A673 (cell line): ENCODE data around the gene OR52N4. TPM values are rescaled to one million over a fixed set of nuclear protein-coding genes. Genes with fewer than 3 reads are reported as not detected.
"Not testable (repeated sequence)": the region's sequence is repeated elsewhere in the genome, so short reads cannot be mapped to it uniquely, and the experiment has no call there.

ENCODE experiments used
- BruUV-seq: library from RNA; stranded (reverse); fragments of 400-500 nt; replicated peaks from 2 replicates; lab custom pipeline; 2021; lab: Mats Ljungman, UMichigan
- CTCF ChIA-PET: fragments of 300-600 bp; sonication (Branson Sonifier 250); formaldehyde crosslinking; loops from one replicate; lab custom pipeline; 2022; ENCODE audit warnings: antibody characterized with exemption; lab: Charles Lee
- POLR2A ChIA-PET: fragments of 300-600 bp; sonication (Branson Sonifier 250); formaldehyde crosslinking; loops from one replicate; lab custom pipeline; 2022; ENCODE audit warnings: antibody characterized with exemption; ENCODE audit not compliant: low non-redundant PET; lab: Charles Lee
- DNase-seq: peaks from one replicate; pipeline ENCODE4 v3.0.0-alpha.2; 2015; ENCODE audit warnings: low spot score
- H3K27ac ChIP-seq: fragments of 200-600 bp; sonication (generic); 2 replicates; pipeline ENCODE4 v1.5.1; 2016; ENCODE audit warnings: mixed run types, low read depth, mild to moderate bottlenecking, mixed read lengths, antibody characterized with exemption, low read length; ENCODE audit not compliant: poor library complexity, severe bottlenecking
- H3K27me3 ChIP-seq: fragments of 200-600 bp; sonication (generic); replicated peaks from 2 replicates; pipeline ENCODE4 v1.6.1; 2017; ENCODE audit warnings: mixed run types, low read depth, mild to moderate bottlenecking, mixed read lengths, antibody characterized with exemption, low read length; ENCODE audit not compliant: insufficient read depth, poor library complexity
- H3K36me3 ChIP-seq: fragments of 200-600 bp; sonication (generic); 2 replicates; pipeline ENCODE4 v1.6.1; 2016; ENCODE audit warnings: mixed run types, mild to moderate bottlenecking, mixed read lengths, antibody characterized with exemption, low read length; ENCODE audit not compliant: insufficient read depth, poor library complexity, severe bottlenecking
- H3K4me1 ChIP-seq: fragments of 200-600 bp; sonication (generic); 2 replicates; pipeline ENCODE4 v1.6.1; 2017; ENCODE audit warnings: mixed run types, mild to moderate bottlenecking, mixed read lengths, antibody characterized with exemption, low read length; ENCODE audit not compliant: insufficient read depth, poor library complexity, severe bottlenecking
- H3K4me3 ChIP-seq: fragments of 200-600 bp; sonication (generic); 2 replicates; pipeline ENCODE4 v1.5.1; 2016; ENCODE audit warnings: low read depth, mixed run types, mild to moderate bottlenecking, mixed read lengths, low read length; ENCODE audit not compliant: poor library complexity, severe bottlenecking
- H3K9me3 ChIP-seq: fragments of 200-600 bp; sonication (generic); 2 replicates; pipeline ENCODE4 v1.6.1; 2016; ENCODE audit warnings: mixed run types, low read depth, mild to moderate bottlenecking, mixed read lengths, antibody characterized with exemption, low read length; ENCODE audit not compliant: poor library complexity, severe bottlenecking
- EZH2 ChIP-seq: fragments of 200-600 bp; sonication (generic); IDR thresholded peaks from 2 replicates; pipeline ENCODE4 v1.6.1; 2017; ENCODE audit warnings: borderline replicate concordance, low read depth, mild to moderate bottlenecking, mixed read lengths, antibody characterized with exemption, low read length; ENCODE audit not compliant: poor library complexity, severe bottlenecking
- intact Hi-C: fragments of 100-400 bp; cut with micrococcal nuclease; formaldehyde crosslinking; loops from one replicate; pipeline ENCODE4 v1.10.0; 2022; ENCODE audit not compliant: unreplicated experiment
- total RNA-seq: library from RNA; stranded (reverse); gene quantifications from 2 replicates; pipeline ENCODE4 v1.2.3, GENCODE V29; 2021
- TF ChIP-seq, protein P1 (sequence below): fragments of 300-800, 200-600 bp; sonication (generic); conservative IDR thresholded peaks from 2 replicates; pipeline ENCODE4 v1.5.1; 2017; ENCODE audit warnings: low read depth, mild to moderate bottlenecking, antibody characterized with exemption, low read length, moderate library complexity, mixed read lengths

Gene OR52N4
- total RNA-seq, 1 experiment from 2014 or later: not detected

DNA sequence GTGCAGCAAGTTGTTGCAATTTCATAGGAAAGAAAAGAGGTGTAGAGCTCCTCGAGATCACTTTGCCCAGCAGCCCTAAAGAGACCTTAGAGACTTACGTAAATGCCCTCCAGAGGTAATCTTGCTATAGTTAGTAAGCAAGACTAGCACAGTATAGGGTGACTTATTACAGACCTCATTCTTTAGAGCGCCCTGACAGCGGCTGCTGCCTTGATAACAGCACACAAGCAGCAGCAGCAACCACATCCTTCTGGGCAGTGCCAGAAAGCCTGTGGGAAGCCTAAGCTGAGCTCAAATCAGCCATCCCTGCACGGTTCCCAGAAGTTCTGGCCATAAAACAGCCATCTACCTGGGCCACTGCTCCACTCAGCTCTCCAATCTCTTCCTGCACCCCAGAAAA lies 40.3 kb upstream of the OR52N4 start:
- no TSS peak for BruUV-seq
- intact Hi-C loops: no loop called here
- H3K4me3 ChIP-seq: no peak overlapping the region
- H3K27me3 ChIP-seq: no peaks in the 10 kb centered on the region
- H3K27ac ChIP-seq: no peak overlapping the region
- no peak for TF ChIP-seq EZH2
- TF ChIP-seq, protein P1, sequence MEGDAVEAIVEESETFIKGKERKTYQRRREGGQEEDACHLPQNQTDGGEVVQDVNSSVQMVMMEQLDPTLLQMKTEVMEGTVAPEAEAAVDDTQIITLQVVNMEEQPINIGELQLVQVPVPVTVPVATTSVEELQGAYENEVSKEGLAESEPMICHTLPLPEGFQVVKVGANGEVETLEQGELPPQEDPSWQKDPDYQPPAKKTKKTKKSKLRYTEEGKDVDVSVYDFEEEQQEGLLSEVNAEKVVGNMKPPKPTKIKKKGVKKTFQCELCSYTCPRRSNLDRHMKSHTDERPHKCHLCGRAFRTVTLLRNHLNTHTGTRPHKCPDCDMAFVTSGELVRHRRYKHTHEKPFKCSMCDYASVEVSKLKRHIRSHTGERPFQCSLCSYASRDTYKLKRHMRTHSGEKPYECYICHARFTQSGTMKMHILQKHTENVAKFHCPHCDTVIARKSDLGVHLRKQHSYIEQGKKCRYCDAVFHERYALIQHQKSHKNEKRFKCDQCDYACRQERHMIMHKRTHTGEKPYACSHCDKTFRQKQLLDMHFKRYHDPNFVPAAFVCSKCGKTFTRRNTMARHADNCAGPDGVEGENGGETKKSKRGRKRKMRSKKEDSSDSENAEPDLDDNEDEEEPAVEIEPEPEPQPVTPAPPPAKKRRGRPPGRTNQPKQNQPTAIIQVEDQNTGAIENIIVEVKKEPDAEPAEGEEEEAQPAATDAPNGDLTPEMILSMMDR: no peak
- H3K36me3 ChIP-seq: no peaks in the 10 kb centered on the region
- no peaks in the 10 kb centered on the region for H3K9me3 ChIP-seq
- H3K4me1 ChIP-seq: no peaks in the 10 kb centered on the region
- no peak for DNase-seq
- CTCF ChIA-PET: no interaction called here
- POLR2A ChIA-PET: no interaction called here

DNA sequence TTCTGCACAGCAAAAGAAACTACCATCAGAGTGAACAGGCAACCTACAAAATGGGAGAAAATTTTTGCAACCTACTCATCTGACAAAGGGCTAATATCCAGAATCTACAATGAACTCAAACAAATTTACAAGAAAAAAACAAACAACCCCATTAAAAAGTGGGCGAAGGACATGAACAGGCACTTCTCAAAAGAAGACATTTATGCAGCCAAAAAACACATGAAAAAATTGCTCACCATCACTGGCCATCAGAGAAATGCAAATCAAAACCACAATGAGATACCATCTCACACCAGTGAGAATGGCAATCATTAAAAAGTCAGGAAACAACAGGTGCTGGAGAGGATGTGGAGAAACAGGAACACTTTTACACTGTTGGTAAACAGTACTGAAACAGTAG lies 37.5 kb upstream of the OR52N4 start:
- CTCF ChIA-PET, intact Hi-C loops: not testable (repeated sequence)

DNA sequence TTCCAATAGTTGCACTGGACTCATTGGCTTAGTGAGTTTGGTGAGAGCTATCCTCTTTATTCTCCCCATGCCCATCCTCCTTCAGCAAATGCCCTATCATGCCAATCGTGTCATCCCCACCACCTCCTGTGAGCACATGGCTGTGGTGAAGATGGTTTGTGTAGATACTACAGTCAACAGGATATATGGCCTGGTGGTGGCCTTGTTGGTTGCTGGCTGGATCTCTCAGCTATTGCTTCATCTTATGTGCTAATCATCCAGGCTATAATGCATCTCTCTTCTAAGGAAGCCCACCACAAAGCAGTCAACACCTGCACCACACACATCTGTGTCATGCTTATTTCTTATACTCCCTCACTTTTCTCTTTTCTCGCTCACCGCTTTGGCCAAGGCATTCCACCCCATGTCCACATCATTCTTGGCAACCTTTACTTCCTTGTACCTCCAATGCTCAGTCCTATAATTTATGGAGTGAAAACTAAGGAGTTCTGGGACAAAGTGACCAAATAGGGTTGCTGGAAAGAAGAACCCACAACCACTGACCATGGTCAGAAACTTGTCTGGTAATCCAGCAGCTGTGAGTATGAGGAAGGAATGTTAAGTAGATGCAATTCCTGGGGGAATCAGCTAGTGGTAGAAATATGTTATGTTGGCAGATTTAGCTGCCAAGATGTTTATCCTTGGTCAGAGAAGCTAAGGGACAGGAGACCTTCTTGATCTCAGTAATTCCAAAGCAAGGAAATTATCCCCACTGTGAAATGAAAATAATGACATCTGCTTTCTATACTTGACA lies 34.1 kb upstream of the OR52N4 start:
- intact Hi-C loops: no loop called here
- no TSS peak for BruUV-seq
- no peaks in the 10 kb centered on the region for H3K4me1 ChIP-seq
- H3K27me3 ChIP-seq: no peaks in the 10 kb centered on the region
- POLR2A ChIA-PET: no interaction called here
- no peaks in the 10 kb centered on the region for H3K9me3 ChIP-seq
- no peak overlapping the region for H3K4me3 ChIP-seq
- CTCF ChIA-PET: no interaction called here
- DNase-seq: no peak
- H3K27ac ChIP-seq: no peak overlapping the region
- H3K36me3 ChIP-seq: no peaks in the 10 kb centered on the region
- no peak for TF ChIP-seq EZH2
- TF ChIP-seq, protein P1: no peak

More for the DNA sequence above, 37.5 kb upstream of the OR52N4 start:
- BruUV-seq, H3K27ac ChIP-seq, H3K4me3 ChIP-seq, H3K4me1 ChIP-seq, DNase-seq, H3K9me3 ChIP-seq, POLR2A ChIA-PET, H3K36me3 ChIP-seq, H3K27me3 ChIP-seq: not testable (repeated sequence)

DNA sequence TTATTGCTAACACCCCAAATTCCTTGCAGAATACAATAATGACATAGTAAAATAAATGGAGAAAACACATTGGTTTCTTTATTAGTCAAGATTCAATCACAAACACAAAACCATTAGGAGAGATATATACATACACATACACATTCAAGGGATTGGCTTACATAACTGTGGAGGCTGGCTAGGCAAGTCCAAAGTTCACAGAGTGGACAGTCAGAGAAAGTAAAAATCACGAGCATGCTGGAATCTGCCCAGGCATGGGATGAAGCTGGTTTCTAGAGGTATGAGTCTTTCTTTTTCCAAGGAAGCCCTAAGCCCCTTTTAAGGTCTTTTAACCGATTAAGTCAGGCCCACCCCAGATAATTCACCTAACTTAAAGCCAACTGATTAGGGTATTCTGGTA lies 31.4 kb upstream of the OR52N4 start:
- Histone ChIP-seq H3K27ac (no peak overlapping the region), H3K9me3 (no peaks in the 10 kb centered on the region), H3K36me3 (no peaks in the 10 kb centered on the region), H3K4me3 (no peak overlapping the region), H3K4me1 (no peaks in the 10 kb centered on the region), H3K27me3 (no peaks in the 10 kb centered on the region)
- intact Hi-C loops: no loop called here
- no TSS peak for BruUV-seq
- POLR2A ChIA-PET: no interaction called here
- CTCF ChIA-PET: no interaction called here
- TF ChIP-seq EZH2: no peak
- TF ChIP-seq, protein P1: no peak
- no peak for DNase-seq
